B cell (primary cell): Measurements from ENCODE around the gene KISS1R.

Source experiments
- EZH2 ChIP-seq: IDR thresholded peaks from 2 replicates; pipeline ENCODE4 v1.6.1; 2012; ENCODE audit warnings: borderline replicate concordance, low read depth, mild to moderate bottlenecking, moderate library complexity, low read length; ENCODE audit not compliant: insufficient read depth, poor library complexity, severe bottlenecking
- TF ChIP-seq, protein P1 (sequence below): fragments of 200-600 bp; IDR thresholded peaks from one replicate; pipeline ENCODE4 v1.8.0; 2022; ENCODE audit warnings: antibody characterized with exemption, mild to moderate bottlenecking

DNA sequence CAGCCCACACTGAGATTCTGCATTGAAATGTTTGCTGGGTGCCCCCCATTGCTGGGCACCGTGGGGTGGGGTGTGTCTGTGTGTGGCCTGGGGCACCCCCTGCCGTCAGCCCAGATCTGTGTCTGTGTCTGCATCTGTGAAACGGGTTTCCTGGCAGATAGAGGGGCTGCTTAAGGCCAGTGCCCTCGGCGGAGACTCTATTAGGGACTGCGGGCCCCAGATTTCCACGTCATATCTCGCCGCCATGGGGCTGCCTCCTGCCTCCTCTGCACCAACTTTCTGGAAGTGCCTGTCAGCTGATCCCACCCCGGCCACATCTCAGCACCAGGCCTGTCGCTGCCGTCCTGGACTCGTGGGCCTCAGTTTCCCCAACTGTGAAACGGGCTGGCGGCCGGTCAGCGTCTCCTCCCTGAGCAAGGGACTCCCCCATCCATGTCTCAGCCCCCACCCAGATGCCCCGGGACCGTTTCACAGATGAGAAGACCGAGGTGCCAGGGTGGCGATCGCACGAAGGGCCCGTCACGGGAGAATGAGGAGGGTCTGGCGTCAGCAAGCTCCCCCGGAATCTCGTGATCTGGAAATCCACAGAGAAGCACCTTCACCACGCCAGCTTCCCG, 30.1 kb downstream of the KISS1R start:
- TF ChIP-seq, protein P1, sequence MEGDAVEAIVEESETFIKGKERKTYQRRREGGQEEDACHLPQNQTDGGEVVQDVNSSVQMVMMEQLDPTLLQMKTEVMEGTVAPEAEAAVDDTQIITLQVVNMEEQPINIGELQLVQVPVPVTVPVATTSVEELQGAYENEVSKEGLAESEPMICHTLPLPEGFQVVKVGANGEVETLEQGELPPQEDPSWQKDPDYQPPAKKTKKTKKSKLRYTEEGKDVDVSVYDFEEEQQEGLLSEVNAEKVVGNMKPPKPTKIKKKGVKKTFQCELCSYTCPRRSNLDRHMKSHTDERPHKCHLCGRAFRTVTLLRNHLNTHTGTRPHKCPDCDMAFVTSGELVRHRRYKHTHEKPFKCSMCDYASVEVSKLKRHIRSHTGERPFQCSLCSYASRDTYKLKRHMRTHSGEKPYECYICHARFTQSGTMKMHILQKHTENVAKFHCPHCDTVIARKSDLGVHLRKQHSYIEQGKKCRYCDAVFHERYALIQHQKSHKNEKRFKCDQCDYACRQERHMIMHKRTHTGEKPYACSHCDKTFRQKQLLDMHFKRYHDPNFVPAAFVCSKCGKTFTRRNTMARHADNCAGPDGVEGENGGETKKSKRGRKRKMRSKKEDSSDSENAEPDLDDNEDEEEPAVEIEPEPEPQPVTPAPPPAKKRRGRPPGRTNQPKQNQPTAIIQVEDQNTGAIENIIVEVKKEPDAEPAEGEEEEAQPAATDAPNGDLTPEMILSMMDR = peak; percentile 23
- no peak for TF ChIP-seq EZH2
